Astrocyte of the cerebellum (primary cell): ENCODE data around the gene PRR7.

ENCODE experiments used
- DNase-seq: peaks from one replicate; pipeline ENCODE4 v3.0.0-alpha.2; 2011; ENCODE audit warnings: low read depth
- H3K4me3 ChIP-seq: 2 replicates; pipeline ENCODE4 v1.5.1; 2011; ENCODE audit warnings: mild to moderate bottlenecking, low read depth, low read length, moderate library complexity
- in situ Hi-C: cut with HindIII; loops from 2 replicates; pipeline ENCODE4 v1.10.0; 2017; ENCODE audit warnings: low sequenced_read_pairs
- TF ChIP-seq, protein P1 (sequence below): IDR thresholded peaks from 2 replicates; pipeline ENCODE4 v1.5.1; 2012; ENCODE audit warnings: low read length, low read depth, moderate library complexity, mild to moderate bottlenecking; ENCODE audit errors: missing control alignments

The PRR7 gene

DNA sequence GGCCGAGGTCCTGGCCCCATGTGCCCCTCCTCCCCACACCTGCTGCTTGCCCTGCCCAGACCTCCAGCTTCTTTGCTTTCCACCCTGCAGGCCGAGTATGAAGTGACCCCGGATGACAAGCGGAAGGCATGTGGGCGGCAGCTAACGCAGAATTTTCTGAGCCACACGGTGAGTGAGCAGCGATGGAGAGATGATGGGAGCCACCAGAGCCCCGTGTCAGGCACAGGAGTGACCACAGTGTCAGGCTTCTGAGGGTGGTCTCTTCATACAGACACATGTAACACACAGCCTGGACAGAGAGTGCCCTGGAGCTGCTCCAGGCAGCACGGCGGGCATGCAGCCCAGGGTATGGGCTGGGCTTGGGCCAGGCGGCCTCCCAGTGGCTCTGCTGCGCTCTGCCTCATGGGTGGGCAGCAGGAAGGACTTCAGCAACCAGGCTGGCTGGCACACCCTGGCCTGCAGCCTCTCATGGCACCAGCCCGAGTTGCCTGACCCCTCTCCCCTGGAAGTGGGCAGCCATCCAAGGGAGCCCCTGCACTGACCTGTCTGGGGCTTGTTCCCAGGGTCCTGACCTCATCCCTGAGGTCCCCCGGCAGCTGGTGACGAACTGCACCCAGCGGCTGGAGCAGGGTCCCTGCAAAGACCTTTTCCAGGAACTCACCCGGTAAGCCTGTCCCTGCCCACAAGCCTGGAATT, 14.3 kb upstream of the PRR7 start:
- TF ChIP-seq, protein P1, sequence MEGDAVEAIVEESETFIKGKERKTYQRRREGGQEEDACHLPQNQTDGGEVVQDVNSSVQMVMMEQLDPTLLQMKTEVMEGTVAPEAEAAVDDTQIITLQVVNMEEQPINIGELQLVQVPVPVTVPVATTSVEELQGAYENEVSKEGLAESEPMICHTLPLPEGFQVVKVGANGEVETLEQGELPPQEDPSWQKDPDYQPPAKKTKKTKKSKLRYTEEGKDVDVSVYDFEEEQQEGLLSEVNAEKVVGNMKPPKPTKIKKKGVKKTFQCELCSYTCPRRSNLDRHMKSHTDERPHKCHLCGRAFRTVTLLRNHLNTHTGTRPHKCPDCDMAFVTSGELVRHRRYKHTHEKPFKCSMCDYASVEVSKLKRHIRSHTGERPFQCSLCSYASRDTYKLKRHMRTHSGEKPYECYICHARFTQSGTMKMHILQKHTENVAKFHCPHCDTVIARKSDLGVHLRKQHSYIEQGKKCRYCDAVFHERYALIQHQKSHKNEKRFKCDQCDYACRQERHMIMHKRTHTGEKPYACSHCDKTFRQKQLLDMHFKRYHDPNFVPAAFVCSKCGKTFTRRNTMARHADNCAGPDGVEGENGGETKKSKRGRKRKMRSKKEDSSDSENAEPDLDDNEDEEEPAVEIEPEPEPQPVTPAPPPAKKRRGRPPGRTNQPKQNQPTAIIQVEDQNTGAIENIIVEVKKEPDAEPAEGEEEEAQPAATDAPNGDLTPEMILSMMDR: no peak
- DNase-seq: no peak

DNA sequence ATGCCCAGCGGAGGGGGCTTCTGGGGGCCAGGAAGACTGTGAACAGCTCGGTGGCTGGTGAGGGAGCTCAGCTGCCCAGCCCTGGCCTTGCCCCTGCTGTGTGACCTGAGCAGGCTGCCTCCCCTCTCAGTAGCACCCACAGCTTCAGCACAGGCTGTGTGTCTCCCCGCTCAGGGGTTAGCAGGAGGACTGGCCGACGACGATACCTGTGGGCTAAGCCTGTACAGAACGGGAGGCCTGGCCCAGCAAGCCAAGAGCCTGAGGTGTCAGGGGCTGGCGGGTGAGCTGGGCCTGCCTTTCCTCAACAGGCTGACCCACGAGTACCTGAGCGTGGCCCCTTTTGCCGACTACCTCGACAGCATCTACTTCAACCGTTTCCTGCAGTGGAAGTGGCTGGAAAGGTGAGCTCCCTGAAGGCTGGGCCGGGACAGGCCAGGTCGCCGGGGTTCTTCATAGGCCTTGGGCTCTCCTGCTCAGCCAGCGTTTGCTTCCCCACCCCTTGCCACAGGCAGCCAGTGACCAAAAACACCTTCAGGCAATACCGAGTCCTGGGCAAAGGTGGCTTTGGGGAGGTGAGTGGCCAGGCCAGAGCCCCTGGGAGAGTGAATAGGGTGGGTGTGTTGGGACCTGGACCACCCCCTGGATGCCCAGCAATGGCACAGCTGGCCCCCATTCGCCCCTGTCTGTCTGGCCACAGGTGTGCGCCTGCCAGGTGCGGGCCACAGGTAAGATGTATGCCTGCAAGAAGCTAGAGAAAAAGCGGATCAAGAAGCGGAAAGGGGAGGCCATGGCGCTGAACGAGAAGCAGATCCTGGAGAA, 13.6 kb upstream of the PRR7 start:
- H3K4me3 ChIP-seq: no peak overlapping the region
- in situ Hi-C loops: no loop called here
- no peak for DNase-seq
- TF ChIP-seq, protein P1: no peak

More for the DNA sequence above, 14.3 kb upstream of the PRR7 start:
- no peak overlapping the region for H3K4me3 ChIP-seq
- in situ Hi-C loops: no loop called here

DNA sequence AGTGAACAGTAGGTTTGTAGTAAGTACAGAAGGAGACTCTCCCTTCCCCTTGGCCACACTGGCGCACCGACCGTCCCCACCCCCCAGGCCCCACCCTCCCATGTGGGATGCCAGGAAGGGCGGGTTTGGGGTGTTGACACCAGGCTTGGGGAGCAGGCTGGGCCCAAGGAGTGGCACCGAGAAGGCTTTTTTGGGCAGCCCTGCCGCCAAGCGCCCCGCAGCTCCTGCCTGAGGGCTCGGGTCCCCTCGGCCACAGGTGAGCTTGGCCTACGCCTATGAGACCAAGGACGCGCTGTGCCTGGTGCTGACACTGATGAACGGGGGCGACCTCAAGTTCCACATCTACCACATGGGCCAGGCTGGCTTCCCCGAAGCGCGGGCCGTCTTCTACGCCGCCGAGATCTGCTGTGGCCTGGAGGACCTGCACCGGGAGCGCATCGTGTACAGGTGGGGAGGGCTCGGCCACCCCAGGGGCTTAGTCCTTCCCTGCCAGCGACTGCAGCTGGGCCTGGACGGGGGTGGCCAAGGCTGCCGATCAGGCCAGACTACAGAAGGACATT, 12.9 kb upstream of the PRR7 start:
- TF ChIP-seq, protein P1: no peak
- DNase-seq: no peak
- in situ Hi-C loops: no loop called here
- no peak overlapping the region for H3K4me3 ChIP-seq

DNA sequence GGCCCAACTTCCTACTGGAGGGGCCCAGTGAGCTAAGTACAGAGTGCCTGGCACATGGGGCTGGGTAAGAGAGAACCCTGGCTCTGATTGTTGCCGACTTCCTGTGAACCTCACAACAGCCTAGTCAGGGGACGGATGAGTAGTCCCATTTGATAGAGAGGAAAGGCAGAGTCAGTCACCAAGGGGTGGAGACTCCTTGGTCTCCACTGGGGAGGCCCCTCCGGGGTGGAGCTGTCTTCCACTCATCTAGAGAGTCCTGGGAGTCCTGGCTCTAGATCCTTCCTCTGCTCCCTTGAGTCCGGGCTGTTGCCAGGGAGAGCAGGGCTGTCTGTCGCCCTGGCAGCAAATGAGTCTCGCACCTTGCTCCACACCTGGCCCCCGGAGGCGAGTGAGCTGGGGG, 12.2 kb upstream of the PRR7 start:
- TF ChIP-seq, protein P1: no peak
- in situ Hi-C loops: no loop called here
- no peak overlapping the region for H3K4me3 ChIP-seq
- no peak for DNase-seq

DNA sequence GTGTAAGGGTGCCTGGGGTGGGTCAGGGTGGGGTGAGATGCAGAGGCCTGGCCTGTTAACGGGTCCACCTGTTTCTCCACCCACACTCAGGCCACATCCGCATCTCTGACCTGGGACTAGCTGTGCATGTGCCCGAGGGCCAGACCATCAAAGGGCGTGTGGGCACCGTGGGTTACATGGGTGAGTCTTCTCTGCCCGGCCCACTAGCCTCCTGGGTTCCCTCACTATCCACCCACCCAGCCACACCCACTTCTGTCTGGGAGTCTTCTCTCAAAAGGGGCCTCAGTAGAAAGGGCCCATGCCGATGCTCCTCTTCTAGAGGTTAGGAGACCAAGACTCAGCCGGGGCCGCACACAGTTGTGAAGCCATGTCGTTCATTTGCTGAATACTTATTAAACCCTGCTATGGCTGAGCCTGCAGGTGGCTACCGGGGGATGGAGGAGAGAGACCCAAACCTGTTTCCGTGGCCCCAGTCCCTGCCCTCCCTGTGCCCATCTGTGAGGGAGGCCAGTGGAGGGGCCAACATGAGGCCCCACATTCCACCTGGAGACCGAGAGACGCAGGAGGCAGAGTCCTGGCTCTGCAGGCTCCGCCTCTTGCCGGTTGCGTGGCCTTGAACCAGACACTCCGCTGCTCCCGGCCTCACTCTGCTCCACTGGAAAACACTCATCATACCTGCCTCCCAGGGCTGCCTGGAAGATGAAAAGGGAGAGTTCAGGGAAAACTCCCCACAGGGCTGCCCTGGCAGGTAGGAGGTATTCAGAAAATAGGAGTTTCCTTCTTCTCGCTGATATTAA, 11.5 kb upstream of the PRR7 start:
- no peak for DNase-seq
- no peak overlapping the region for H3K4me3 ChIP-seq
- TF ChIP-seq, protein P1: no peak
- in situ Hi-C loops: no loop called here
